ENCODE measurements around the gene CCDC107.

- TF ChIP-seq CTCF (conservative IDR thresholded peaks at IDR 0.05; ENCODE audit: low read length) (no peak), EZH2phosphoT487 (IDR thresholded peaks at IDR 0.05; ENCODE audit: borderline replicate concordance, low read depth, low read length) (no peak)
Measured at GRCh38 chr9:35691757-35692301, 33.7 kb downstream of the CCDC107 start.

All from OCI-LY7 (cell line).